Measurements from ENCODE around the gene IER5. TPM values are rescaled to one million over a fixed set of nuclear protein-coding genes. Genes with fewer than 3 reads are reported as not detected.

IER5 gene
- total RNA-seq, 1 experiment from 2014 or later, result 9.4 TPM

GRCh38 chr1:181126289-181126688, 37.8 kb downstream of the IER5 start:
- POLR2A ChIA-PET, result no interaction called here
- Histone ChIP-seq H3K9me3 (no peaks in the 10 kb centered on the region), H3K4me1 (peaks cover 25% of the 10 kb centered on the region), H3K27me3 (replicated peaks; ENCODE audit: control insufficient read depth, insufficient read depth, low read length) (no peaks in the 10 kb centered on the region), H3K4me3 (ENCODE audit: low read depth, low read length) (no peak overlapping the region), H3K36me3 (ENCODE audit: control insufficient read depth, insufficient read depth, low read length) (no peaks in the 10 kb centered on the region)
- H3K4me1 Mint-ChIP-seq (ENCODE audit: low read depth, unreplicated experiment), result peaks cover 27% of the 10 kb centered on the region
- CTCF ChIA-PET, result interaction anchor here (0.6 kb wide), 1 partner anchor 20 kb away, joined by 3 read pairs; no protein-coding TSS in a partner anchor
- peaks cover 9% of the 10 kb centered on the region for H3K9me3 Mint-ChIP-seq (ENCODE audit: unreplicated experiment)
- no peak for TF ChIP-seq CTCF (IDR thresholded peaks at IDR 0.05; ENCODE audit: insufficient read depth in 1 of 2, low read depth in 1 of 2, low read length in 1 of 2, severe bottlenecking in 1 of 2, unreplicated experiment in 1 of 2)
- peak overlapping the region; percentile 53 for H3K27ac Mint-ChIP-seq (ENCODE audit: unreplicated experiment)
- DNase-seq, result no peak
- no TSS peak for BruUV-seq (replicated peaks)
- no peaks in the 10 kb centered on the region for H3K27me3 Mint-ChIP-seq (ENCODE audit: insufficient read depth, unreplicated experiment)
- H3K36me3 Mint-ChIP-seq (ENCODE audit: insufficient read depth, unreplicated experiment), result no peaks in the 10 kb centered on the region
- H3K4me3 Mint-ChIP-seq (ENCODE audit: unreplicated experiment), result no peak overlapping the region
- intact Hi-C loops (cut with micrococcal nuclease; ENCODE audit: unreplicated experiment), result no loop called here

DNA sequence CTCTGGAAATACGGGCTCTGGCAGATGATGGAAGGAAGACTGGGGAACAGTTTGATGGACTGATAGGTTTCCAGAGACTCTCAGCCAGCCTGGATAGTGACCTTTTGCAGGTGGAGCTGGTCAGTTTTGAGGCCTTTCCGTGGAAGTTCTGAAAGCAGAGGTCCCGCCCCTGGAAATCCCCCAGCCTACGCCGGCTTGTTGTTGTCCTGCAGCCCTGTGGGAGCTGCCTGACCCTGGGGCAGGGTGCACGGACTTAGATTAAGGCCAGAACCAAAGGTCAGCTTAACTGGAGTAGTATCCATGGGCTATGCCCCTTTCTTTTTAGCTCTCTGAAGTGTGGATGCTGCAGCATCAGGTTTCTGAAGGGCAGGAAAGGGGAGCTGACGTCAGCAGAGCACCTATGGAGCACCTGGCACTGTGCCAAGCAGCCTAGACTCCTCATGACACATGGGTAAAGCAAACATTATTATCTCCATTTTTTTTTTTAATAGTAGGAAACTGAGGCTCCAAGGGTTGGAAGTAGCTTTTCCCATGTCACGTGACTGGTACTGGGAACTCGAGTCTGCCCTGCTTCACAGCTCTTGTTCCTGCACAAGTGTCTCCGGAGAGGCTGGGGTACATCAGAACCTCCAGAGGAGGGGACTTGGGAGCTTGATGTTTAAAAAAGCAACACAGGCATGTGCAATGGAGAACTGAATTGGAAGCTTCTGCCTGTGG, 38.5 kb downstream of the IER5 start:
- Histone ChIP-seq H3K4me3 (ENCODE audit: low read depth, low read length) (no peak overlapping the region), H3K4me1 (peaks cover 24% of the 10 kb centered on the region), H3K36me3 (ENCODE audit: control insufficient read depth, insufficient read depth, low read length) (no peaks in the 10 kb centered on the region), H3K9me3 (no peaks in the 10 kb centered on the region), H3K27me3 (replicated peaks; ENCODE audit: control insufficient read depth, insufficient read depth, low read length) (no peaks in the 10 kb centered on the region)
- ChIA-PET CTCF (interaction anchor here (0.6 to 1.1 kb wide), 5 partner anchors 9 to 605 kb away, joined by 3 read pairs; no protein-coding TSS in a partner anchor), POLR2A (interaction anchor here (0.8 kb wide), 1 partner anchor 10 kb away, joined by 3 read pairs; no protein-coding TSS in a partner anchor)
- Mint-ChIP-seq H3K9me3 (ENCODE audit: unreplicated experiment) (peaks cover 9% of the 10 kb centered on the region), H3K4me1 (ENCODE audit: low read depth, unreplicated experiment) (peaks cover 26% of the 10 kb centered on the region), H3K27me3 (ENCODE audit: insufficient read depth, unreplicated experiment) (no peaks in the 10 kb centered on the region), H3K4me3 (ENCODE audit: unreplicated experiment) (no peak overlapping the region), H3K27ac (ENCODE audit: unreplicated experiment) (peak overlapping the region; percentile 53), H3K36me3 (ENCODE audit: insufficient read depth, unreplicated experiment) (no peaks in the 10 kb centered on the region)
- intact Hi-C loops (cut with micrococcal nuclease; ENCODE audit: unreplicated experiment), result no loop called here
- peak; percentile 28 to 61 for DNase-seq
- no peak for TF ChIP-seq CTCF (IDR thresholded peaks at IDR 0.05; ENCODE audit: insufficient read depth in 1 of 2, low read depth in 1 of 2, low read length in 1 of 2, severe bottlenecking in 1 of 2, unreplicated experiment in 1 of 2)
- BruUV-seq (replicated peaks), result no TSS peak

DNA sequence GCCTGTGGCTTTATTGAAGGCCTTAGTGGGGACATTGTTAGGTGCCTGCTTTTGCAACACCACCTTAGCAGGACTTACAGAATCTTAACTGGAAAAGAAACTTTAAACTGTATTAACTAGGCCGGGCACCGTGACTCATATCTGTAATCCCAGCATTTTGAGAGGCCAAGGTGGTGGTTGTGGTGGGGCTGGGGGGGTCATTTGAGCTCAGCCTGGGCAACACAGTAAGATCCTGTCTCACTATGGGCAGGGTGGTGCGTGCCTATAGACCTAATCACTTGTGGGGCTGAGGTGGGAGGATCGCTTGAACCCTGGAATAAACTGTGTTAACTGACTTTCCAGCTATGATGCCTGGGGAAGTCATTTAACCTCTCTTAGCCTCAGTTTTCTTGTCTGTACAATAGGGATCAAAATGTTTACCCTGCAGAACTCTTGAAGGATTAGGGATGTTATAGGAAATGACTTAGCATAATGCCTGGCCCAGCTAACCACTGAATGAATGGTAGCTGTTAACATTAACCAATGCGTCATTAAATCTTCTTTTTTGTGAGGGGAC, 39.5 kb downstream of the IER5 start:
- no peaks in the 10 kb centered on the region for H3K36me3 Mint-ChIP-seq (ENCODE audit: insufficient read depth, unreplicated experiment)
- Histone ChIP-seq H3K36me3 (ENCODE audit: control insufficient read depth, insufficient read depth, low read length) (no peaks in the 10 kb centered on the region), H3K27me3 (replicated peaks; ENCODE audit: control insufficient read depth, insufficient read depth, low read length) (no peaks in the 10 kb centered on the region), H3K4me3 (ENCODE audit: low read depth, low read length) (no peak overlapping the region), H3K4me1 (peaks cover 24% of the 10 kb centered on the region), H3K9me3 (no peaks in the 10 kb centered on the region)
- peaks cover 9% of the 10 kb centered on the region for H3K9me3 Mint-ChIP-seq (ENCODE audit: unreplicated experiment)
- POLR2A ChIA-PET, result interaction anchor here (0.7 kb wide), 1 partner anchor 14 kb away, joined by 3 read pairs; no protein-coding TSS in a partner anchor
- H3K4me1 Mint-ChIP-seq (ENCODE audit: low read depth, unreplicated experiment), result peaks cover 18% of the 10 kb centered on the region
- no peak for DNase-seq
- CTCF ChIA-PET, result interaction anchor here (1.1 kb wide), 1 partner anchor 14 kb away, joined by 3 read pairs; no protein-coding TSS in a partner anchor
- no peak for TF ChIP-seq CTCF (IDR thresholded peaks at IDR 0.05; ENCODE audit: insufficient read depth in 1 of 2, low read depth in 1 of 2, low read length in 1 of 2, severe bottlenecking in 1 of 2, unreplicated experiment in 1 of 2)
- intact Hi-C loops (cut with micrococcal nuclease; ENCODE audit: unreplicated experiment), result no loop called here
- no peaks in the 10 kb centered on the region for H3K27me3 Mint-ChIP-seq (ENCODE audit: insufficient read depth, unreplicated experiment)
- no peak overlapping the region for H3K27ac Mint-ChIP-seq (ENCODE audit: unreplicated experiment)
- BruUV-seq (replicated peaks), result no TSS peak
- H3K4me3 Mint-ChIP-seq (ENCODE audit: unreplicated experiment), result no peak overlapping the region

All from Caco-2 (cell line).